Mammary epithelial cell (primary cell): Measurements from ENCODE around the gene OVCA2.

Experiments
- CTCF ChIP-seq, 2 donors: IDR thresholded peaks in 1 of 2; conservative IDR thresholded peaks in 1 of 2; 2 replicates each; pipeline ENCODE4 v1.5.1; 2011 to 2012; ENCODE audit warnings: inconsistent platforms in 2 of 2, low read length in 2 of 2, mild to moderate bottlenecking in 2 of 2, control low read depth in 1 of 2, low read depth in 1 of 2; ENCODE audit not compliant: insufficient read depth in 1 of 2; ENCODE audit errors: extremely low read depth in 1 of 2
- EZH2 ChIP-seq: IDR thresholded peaks from 2 replicates; pipeline ENCODE4 v1.6.1; 2012; ENCODE audit warnings: low read length, inconsistent platforms, borderline replicate concordance

DNA sequence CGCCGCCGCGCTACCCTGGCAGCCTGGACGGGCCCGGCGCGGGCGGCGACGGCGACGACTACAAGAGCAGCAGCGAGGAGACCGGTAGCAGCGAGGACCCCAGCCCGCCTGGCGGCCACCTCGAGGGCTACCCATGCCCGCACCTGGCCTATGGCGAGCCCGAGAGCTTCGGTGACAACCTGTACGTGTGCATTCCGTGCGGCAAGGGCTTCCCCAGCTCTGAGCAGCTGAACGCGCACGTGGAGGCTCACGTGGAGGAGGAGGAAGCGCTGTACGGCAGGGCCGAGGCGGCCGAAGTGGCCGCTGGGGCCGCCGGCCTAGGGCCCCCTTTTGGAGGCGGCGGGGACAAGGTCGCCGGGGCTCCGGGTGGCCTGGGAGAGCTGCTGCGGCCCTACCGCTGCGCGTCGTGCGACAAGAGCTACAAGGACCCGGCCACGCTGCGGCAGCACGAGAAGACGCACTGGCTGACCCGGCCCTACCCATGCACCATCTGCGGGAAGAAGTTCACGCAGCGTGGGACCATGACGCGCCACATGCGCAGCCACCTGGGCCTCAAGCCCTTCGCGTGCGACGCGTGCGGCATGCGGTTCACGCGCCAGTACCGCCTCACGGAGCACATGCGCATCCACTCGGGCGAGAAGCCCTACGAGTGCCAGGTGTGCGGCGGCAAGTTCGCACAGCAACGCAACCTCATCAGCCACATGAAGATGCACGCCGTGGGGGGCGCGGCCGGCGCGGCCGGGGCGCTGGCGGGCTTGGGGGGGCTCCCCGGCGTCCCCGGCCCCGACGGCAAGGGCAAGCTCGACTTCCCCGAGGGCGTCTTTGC is 16.2 kb downstream of the OVCA2 start:
- TF ChIP-seq CTCF (conservative IDR thresholded peaks at IDR 0.05 in 1 of 2, IDR thresholded peaks at IDR 0.05 in 1 of 2; ENCODE audit: extremely low read depth in 1 of 2, insufficient read depth in 1 of 2, low read depth in 1 of 2, low read length in 2 of 2) (no peak), EZH2 (no peak)
